HCT116 (cell line): ENCODE results near the gene MIS18A. TPM values are rescaled to one million over a fixed set of nuclear protein-coding genes. Genes with fewer than 3 reads are reported as not detected.
"Not testable (repeated sequence)": the region's sequence is repeated elsewhere in the genome, so short reads cannot be mapped to it uniquely, and the experiment has no call there.

Experiments
- ATAC-seq: fragments of 200-7000 bp; cut with Tn5 transposase; 2 replicates; pipeline ENCODE4 v1.9.1; 2020; ENCODE audit warnings: mild to moderate bottlenecking, moderate library complexity
- BruUV-seq: library from RNA; stranded (reverse); fragments of 400-500 nt; replicated peaks from 2 replicates; lab custom pipeline; 2021; lab: Mats Ljungman, UMichigan
- CTCF ChIA-PET: fragments of 300-600 bp; sonication (Branson Sonifier 250); formaldehyde crosslinking; loops from one replicate; lab custom pipeline; 2021; ENCODE audit warnings: antibody characterized with exemption; lab: Charles Lee
- POLR2A ChIA-PET: fragments of 300-600, 350-600 bp; sonication (Branson Sonifier 250); formaldehyde crosslinking; loops from one replicate; lab custom pipeline; 2021; ENCODE audit warnings: antibody characterized with exemption; lab: Charles Lee
- RAD21 ChIA-PET, 2 experiments: fragments of 300-600 bp; sonication (Branson Sonifier 250); formaldehyde crosslinking; loops; one replicate each; lab custom pipeline; 2023; ENCODE audit warnings: low total read pairs in 2 of 2; ENCODE audit not compliant: uncharacterized antibody in 2 of 2, unreplicated experiment in 2 of 2, low non-redundant PET in 1 of 2; lab: Charles Lee
- DNase-seq: peaks from one replicate; pipeline ENCODE4 v3.0.0-alpha.2; 2010; ENCODE audit warnings: low read depth, low spot score
- H2AFZ ChIP-seq: fragments of 200-600 bp; shearing (Covaris generic), sonication (generic); 2 replicates; pipeline ENCODE4 v1.6.1; 2017; ENCODE audit warnings: low read depth, mixed run types, mixed read lengths, antibody characterized with exemption, low read length; ENCODE audit not compliant: poor library complexity, severe bottlenecking
- H3K27ac ChIP-seq: 2 replicates; pipeline ENCODE4 v1.5.1; 2012; ENCODE audit warnings: low read depth, low read length
- H3K27me3 ChIP-seq: fragments of 200-600 bp; sonication (generic); 2 replicates; pipeline ENCODE4 v1.6.1; 2016; ENCODE audit warnings: mixed run types, low read length, mixed read lengths; ENCODE audit not compliant: insufficient read depth
- H3K36me3 ChIP-seq, 2 experiments: fragments of 200-500 bp in 1 of 2; fragments of 200-600 bp in 1 of 2; sonication (Bioruptor generic) in 1 of 2; sonication (generic) in 1 of 2; 2 replicates each; pipeline versions ENCODE4 v1.5.1 to v1.6.1; 2014 to 2016; ENCODE audit warnings: low read length in 2 of 2, inconsistent platforms in 1 of 2, mixed read lengths in 1 of 2, mixed run types in 1 of 2; ENCODE audit not compliant: insufficient read depth in 2 of 2, control insufficient read depth in 1 of 2
- H3K4me1 ChIP-seq, 2 experiments: fragments of 200-600 bp in 1 of 2; sonication (generic) in 1 of 2; 2 replicates each; pipeline versions ENCODE4 v1.5.1 to v1.6.1; 2012 to 2017; ENCODE audit warnings: low read length in 2 of 2, inconsistent platforms in 1 of 2, mild to moderate bottlenecking in 1 of 2, mixed read lengths in 1 of 2, mixed run types in 1 of 2, moderate library complexity in 1 of 2; ENCODE audit not compliant: insufficient read depth in 2 of 2, control insufficient read depth in 1 of 2
- H3K4me2 ChIP-seq: fragments of 200-600 bp; sonication (generic); 2 replicates; pipeline ENCODE4 v1.6.1; 2017; ENCODE audit warnings: mixed run types, low read length, mixed read lengths
- H3K4me3 ChIP-seq, 2 experiments: fragments of 200-600 bp in 1 of 2; sonication (generic) in 1 of 2; replicated peaks in 1 of 2; 2 replicates each; pipeline ENCODE4 v1.5.1; 2011 to 2016; ENCODE audit warnings: low read length in 2 of 2, control low read depth in 1 of 2, low read depth in 1 of 2, mild to moderate bottlenecking in 1 of 2, mixed read lengths in 1 of 2, mixed run types in 1 of 2
- H3K79me2 ChIP-seq: fragments of 200-600 bp; sonication (generic); 2 replicates; pipeline ENCODE4 v1.6.1; 2017; ENCODE audit warnings: mild to moderate bottlenecking, mixed run types, low read length, moderate library complexity, mixed read lengths; ENCODE audit not compliant: insufficient read depth
- H3K9ac ChIP-seq: fragments of 200-600 bp; sonication (generic); 2 replicates; pipeline ENCODE4 v1.6.1; 2016; ENCODE audit warnings: low read length, mixed read lengths
- H3K9me2 ChIP-seq: fragments of 200-600 bp; sonication (generic), shearing (Covaris generic); 2 replicates; pipeline ENCODE4 v1.6.1; 2017; ENCODE audit warnings: mixed run types, mild to moderate bottlenecking, moderate library complexity; ENCODE audit not compliant: insufficient read depth
- H3K9me3 ChIP-seq, 2 experiments: fragments of 200-500 bp in 1 of 2; fragments of 200-600 bp in 1 of 2; sonication (Bioruptor generic) in 1 of 2; sonication (generic) in 1 of 2; 2 replicates each; pipeline ENCODE4 v1.6.1; 2014 to 2017; ENCODE audit warnings: low read length in 2 of 2, mixed read lengths in 2 of 2, inconsistent platforms in 1 of 2, low read depth in 1 of 2, mild to moderate bottlenecking in 1 of 2, mixed run types in 1 of 2, moderate library complexity in 1 of 2; ENCODE audit not compliant: control insufficient read depth in 1 of 2, insufficient read depth in 1 of 2
- H4K20me1 ChIP-seq: fragments of 200-600 bp; sonication (generic), shearing (Covaris generic); 2 replicates; pipeline ENCODE4 v1.6.1; 2017; ENCODE audit warnings: mixed run types, mild to moderate bottlenecking, moderate library complexity; ENCODE audit not compliant: insufficient read depth
- ATF3 ChIP-seq: IDR thresholded peaks from 2 replicates; pipeline ENCODE4 v1.6.1; 2012
- CBX3 ChIP-seq: IDR thresholded peaks from 2 replicates; pipeline ENCODE4 v1.6.1; 2012; ENCODE audit warnings: low read depth
- CEBPB ChIP-seq: IDR thresholded peaks from 2 replicates; pipeline ENCODE4 v1.6.1; 2012; ENCODE audit warnings: low read depth
- CTCF ChIP-seq, 3 experiments: fragments of 200-600 bp in 1 of 3; sonication (generic) in 1 of 3; IDR thresholded peaks in 2 of 3; conservative IDR thresholded peaks in 1 of 3; 2 replicates each; pipeline ENCODE4 v1.5.1; 2012 to 2017; ENCODE audit warnings: low read depth in 2 of 3, low read length in 2 of 3, antibody characterized with exemption in 1 of 3, borderline replicate concordance in 1 of 3, control low read depth in 1 of 3, mild to moderate bottlenecking in 1 of 3, mixed read lengths in 1 of 3, mixed run types in 1 of 3, moderate library complexity in 1 of 3; ENCODE audit not compliant: insufficient read depth in 1 of 3
- EGR1 ChIP-seq: IDR thresholded peaks from 2 replicates; pipeline ENCODE4 v1.6.1; 2012; ENCODE audit warnings: low read depth
- ELF1 ChIP-seq: IDR thresholded peaks from 2 replicates; pipeline ENCODE4 v1.6.1; 2012; ENCODE audit warnings: low read depth, borderline replicate concordance
- EZH2 ChIP-seq: fragments of 200-600 bp; sonication (generic); IDR thresholded peaks from 2 replicates; pipeline ENCODE4 v1.6.1; 2017; ENCODE audit warnings: antibody characterized with exemption, mixed run types
- FOSL1 ChIP-seq: IDR thresholded peaks from 2 replicates; pipeline ENCODE4 v1.6.1; 2012; ENCODE audit warnings: low read depth
- JUND ChIP-seq: IDR thresholded peaks from 2 replicates; pipeline ENCODE4 v1.6.1; 2012
- POLR2A ChIP-seq: IDR thresholded peaks from 2 replicates; pipeline ENCODE4 v1.7.0; 2011; ENCODE audit warnings: borderline replicate concordance; ENCODE audit not compliant: insufficient read depth, insufficient read length; ENCODE audit errors: extremely low read depth
- POLR2AphosphoS5 ChIP-seq: IDR thresholded peaks from 2 replicates; pipeline ENCODE4 v1.6.1; 2011; ENCODE audit warnings: mild to moderate bottlenecking, low read depth, low read length, moderate library complexity
- RAD21 ChIP-seq: IDR thresholded peaks from 2 replicates; pipeline ENCODE4 v1.6.1; 2012; ENCODE audit warnings: low read depth, mild to moderate bottlenecking
- SIN3A ChIP-seq: IDR thresholded peaks from 2 replicates; pipeline ENCODE4 v1.6.1; 2012; ENCODE audit warnings: low read depth
- SP1 ChIP-seq: IDR thresholded peaks from 2 replicates; pipeline ENCODE4 v1.6.1; 2012; ENCODE audit warnings: low read depth
- SRF ChIP-seq: IDR thresholded peaks from 2 replicates; pipeline ENCODE4 v1.6.1; 2012; ENCODE audit warnings: low read depth
- TCF7L2 ChIP-seq: IDR thresholded peaks from 2 replicates; pipeline ENCODE4 v1.7.0; 2011; ENCODE audit warnings: borderline replicate concordance, inconsistent platforms; ENCODE audit not compliant: insufficient read depth, insufficient read length; ENCODE audit errors: extremely low read depth
- ZFX ChIP-seq: fragments of 450-650 bp; IDR thresholded peaks from 2 replicates; pipeline ENCODE4 v1.6.1; 2017
- ZNF274 ChIP-seq: fragments of 200-500 bp; sonication (Bioruptor generic); IDR thresholded peaks from 2 replicates; pipeline ENCODE4 v1.6.1; 2014; ENCODE audit warnings: mild to moderate bottlenecking, low read depth, low read length, inconsistent platforms
- intact Hi-C: fragments of 100-400 bp; cut with micrococcal nuclease; formaldehyde crosslinking; loops from 2 replicates; pipeline ENCODE4 v1.10.0; 2022
- total RNA-seq: library from RNA; stranded (reverse); gene quantifications from one replicate; pipeline ENCODE4 v1.2.1, GENCODE V29; 2021; ENCODE audit not compliant: unreplicated experiment

The MIS18A gene
- total RNA-seq, 1 experiment from 2014 or later: 30.0 TPM

GRCh38 chr21:32260130-32260529, 18.7 kb downstream of the MIS18A start:
- no peaks in the 10 kb centered on the region for H3K36me3 ChIP-seq
- intact Hi-C loops: no loop called here
- RAD21 ChIA-PET: no interaction called here
- H3K4me2 ChIP-seq: no peak overlapping the region
- H3K4me1 ChIP-seq: peaks cover 0 to 14% of the 10 kb centered on the region in 2 experiments; a peak in 3 of 4 replicates
- no peak overlapping the region for H3K4me3 ChIP-seq
- H3K9me2 ChIP-seq: no peaks in the 10 kb centered on the region
- ATAC-seq (no peak), DNase-seq (no peak)
- no peaks in the 10 kb centered on the region for H3K9me3 ChIP-seq
- POLR2A ChIA-PET: no interaction called here
- no peak overlapping the region for H3K27ac ChIP-seq
- no TSS peak for BruUV-seq
- H4K20me1 ChIP-seq: no peaks in the 10 kb centered on the region
- TF ChIP-seq CEBPB (no peak), POLR2A (no peak), POLR2AphosphoS5 (no peak), RAD21 (no peak), ZFX (no peak), ATF3 (no peak), CTCF (IDR thresholded peaks at IDR 0.05 in 2 of 3, conservative IDR thresholded peaks at IDR 0.05 in 1 of 3; ENCODE audit: borderline replicate concordance in 1 of 3, insufficient read depth in 1 of 3, low read depth in 2 of 3, low read length in 2 of 3) (no peak), ELF1 (no peak), SIN3A (no peak), CBX3 (no peak), EGR1 (no peak), EZH2 (no peak), FOSL1 (no peak), TCF7L2 (no peak), SP1 (no peak), SRF (no peak), ZNF274 (no peak), JUND (no peak)
- H3K27me3 ChIP-seq: peaks cover 18% of the 10 kb centered on the region
- CTCF ChIA-PET: interaction anchor here (0.8 to 3.5 kb wide), 3 partner anchors 394 to 479 kb away, joined by 3 to 19 read pairs (median 5); no protein-coding TSS in a partner anchor
- no peak overlapping the region for H3K9ac ChIP-seq
- H3K79me2 ChIP-seq: no peaks in the 10 kb centered on the region
- no peak overlapping the region for H2AFZ ChIP-seq

GRCh38 chr21:32258786-32259048, 20.1 kb downstream of the MIS18A start:
- RAD21 ChIA-PET: interaction anchor here in 1 of 2 experiments (1.3 kb wide), 1 partner anchor 393 kb away, joined by 3 read pairs; no protein-coding TSS in a partner anchor
- BruUV-seq, H3K9me2 ChIP-seq, DNase-seq, H4K20me1 ChIP-seq, H3K27ac ChIP-seq, H3K36me3 ChIP-seq, H3K79me2 ChIP-seq, POLR2A ChIA-PET, H3K4me2 ChIP-seq, H3K9ac ChIP-seq, H3K4me3 ChIP-seq, ATAC-seq, H3K9me3 ChIP-seq, H2AFZ ChIP-seq: not testable (repeated sequence)
- peaks cover 0 to 14% of the 10 kb centered on the region in 2 experiments; a peak in 3 of 4 replicates for H3K4me1 ChIP-seq
- CTCF ChIA-PET: interaction anchor here (0.6 to 3.5 kb wide), 11 partner anchors 11 to 477 kb away, joined by 3 to 39 read pairs (median 5); no protein-coding TSS in a partner anchor
- peaks cover 18% of the 10 kb centered on the region for H3K27me3 ChIP-seq
- intact Hi-C loops: loop anchor here (1.0 to 2.0 kb wide), 4 partner anchors 162 to 472 kb away; no protein-coding TSS in a partner anchor
